Upper lobe of right lung (tissue), 1 donor: ENCODE measurements around the gene UQCRHL. TPM values are rescaled to one million over a fixed set of nuclear protein-coding genes. Genes with fewer than 3 reads are reported as not detected.
"Not testable (repeated sequence)": the region's sequence is repeated elsewhere in the genome, so short reads cannot be mapped to it uniquely, and the experiment has no call there.

Experiments used
- ATAC-seq: fragments of 200-7000 bp; cut with Tn5 transposase; one replicate; pipeline ENCODE4 v1.9.1; 2020; ENCODE audit warnings: mild to moderate bottlenecking, moderate library complexity
- DNase-seq: peaks from one replicate; pipeline ENCODE4 v3.0.0-alpha.2; 2020
- H3K27ac ChIP-seq: fragments of 200-600 bp; one replicate; pipeline ENCODE4 v1.8.0; 2022
- H3K27me3 ChIP-seq: fragments of 200-600 bp; one replicate; pipeline ENCODE4 v1.8.0; 2022; ENCODE audit warnings: mild to moderate bottlenecking
- H3K36me3 ChIP-seq: fragments of 200-600 bp; one replicate; pipeline ENCODE4 v1.8.0; 2022
- H3K4me1 ChIP-seq: fragments of 200-600 bp; one replicate; pipeline ENCODE4 v1.8.0; 2022
- H3K4me3 ChIP-seq: fragments of 200-600 bp; one replicate; pipeline ENCODE4 v1.8.0; 2022; ENCODE audit warnings: mild to moderate bottlenecking
- H3K9me3 ChIP-seq: fragments of 200-600 bp; one replicate; pipeline ENCODE4 v1.8.0; 2022
- CTCF ChIP-seq: fragments of 200-600 bp; IDR thresholded peaks from one replicate; pipeline ENCODE4 v1.8.0; 2022; ENCODE audit warnings: antibody characterized with exemption
- intact Hi-C: fragments of 100-400 bp; cut with DNase I; formaldehyde crosslinking; loops from one replicate; pipeline ENCODE4 v1.11.0; 2022
- total RNA-seq: library from RNA; stranded (reverse); fragmentation: NEBNext Ultra II Directional; extraction: Animal tissue kit (Norgen Biotek cat#: 25700); gene quantifications from one replicate; pipeline ENCODE4 v1.2.1, GENCODE V29; 2021
- donor health status: DM: no; HTN: yes; CAD: no; lungs with severe emphysema.

UQCRHL gene
- total RNA-seq, 1 donor from 2014 or later, result 0.93 TPM

GRCh38 chr1:15847100-15847892, 39.8 kb upstream of the UQCRHL start, which contains the start of gene SPEN:
Gene SPEN (plus strand): TSS chr1:15847707. CDS start chr1:15848068, 361 bp downstream.
- Histone ChIP-seq H3K9me3 (no peaks in the 10 kb centered on the region), H3K4me3 (peak within 1 kb of the TSS; percentile 92), H3K27me3 (no peaks in the 10 kb centered on the region), H3K36me3 (no peaks in the 10 kb centered on the region), H3K4me1 (peaks cover 30% of the 10 kb centered on the region), H3K27ac (peak within 1 kb of the TSS; percentile 94)
- DNase-seq (peak; percentile 100), ATAC-seq (peak; percentile 96)
- no peak for TF ChIP-seq CTCF
- intact Hi-C loops, result no loop called here

GRCh38 chr1:15846056-15846455, 38.6 kb upstream of the UQCRHL start:
- DNase-seq, intact Hi-C loops, H3K27me3 ChIP-seq, H3K4me3 ChIP-seq, H3K9me3 ChIP-seq, H3K36me3 ChIP-seq, ATAC-seq: not testable (repeated sequence)
- Histone ChIP-seq H3K4me1 (peaks cover 19% of the 10 kb centered on the region), H3K27ac (peak overlapping the region; percentile 94)

GRCh38 chr1:15843826-15844572, 36.5 kb upstream of the UQCRHL start:
- no peak for TF ChIP-seq CTCF

GRCh38 chr1:15838721-15839120, 31.3 kb upstream of the UQCRHL start:
- ATAC-seq, result no peak
- no peak overlapping the region for H3K27ac ChIP-seq
- no peak overlapping the region for H3K4me3 ChIP-seq
- H3K27me3 ChIP-seq, result no peaks in the 10 kb centered on the region
- intact Hi-C loops, result no loop called here
- no peak for DNase-seq
- no peaks in the 10 kb centered on the region for H3K9me3 ChIP-seq
- no peaks in the 10 kb centered on the region for H3K36me3 ChIP-seq
- no peaks in the 10 kb centered on the region for H3K4me1 ChIP-seq
- TF ChIP-seq CTCF, result no peak

More at GRCh38 chr1:15843826-15844572, 36.5 kb upstream of the UQCRHL start:
- H3K9me3 ChIP-seq, result no peaks in the 10 kb centered on the region
- H3K36me3 ChIP-seq, result no peaks in the 10 kb centered on the region
- intact Hi-C loops, result no loop called here
- no peak overlapping the region for H3K27ac ChIP-seq
- DNase-seq, result no peak
- no peaks in the 10 kb centered on the region for H3K27me3 ChIP-seq
- H3K4me1 ChIP-seq, result peaks cover 9% of the 10 kb centered on the region
- ATAC-seq, result no peak
- H3K4me3 ChIP-seq, result no peak overlapping the region

- Histone ChIP-seq H3K4me1 (peaks cover 7% of the 10 kb centered on the region), H3K9me3 (no peaks in the 10 kb centered on the region), H3K36me3 (no peaks in the 10 kb centered on the region), H3K4me3 (peak overlapping the region; percentile 39), H3K27me3 (no peaks in the 10 kb centered on the region), H3K27ac (peak overlapping the region; percentile 100)
- ATAC-seq (no peak), DNase-seq (peak; percentile 23)
- TF ChIP-seq CTCF, result no peak
- intact Hi-C loops, result no loop called here
These were observed 30.5 kb upstream of the UQCRHL start for GRCh38 chr1:15837931-15838330.
